HG03045 (cell line): ENCODE data around the gene FAM124B.
A peak's percentile ranks its signal among the peaks of the same experiment; 100 is the strongest.

Source experiments
- ATAC-seq: cut with Tn5 transposase; IDR thresholded peaks from one replicate; pipeline ENCODE4 v1.9.1; 2021; ENCODE audit warnings: mild to moderate bottlenecking, moderate library complexity; ENCODE audit not compliant: unreplicated experiment

Gene FAM124B, protein sequence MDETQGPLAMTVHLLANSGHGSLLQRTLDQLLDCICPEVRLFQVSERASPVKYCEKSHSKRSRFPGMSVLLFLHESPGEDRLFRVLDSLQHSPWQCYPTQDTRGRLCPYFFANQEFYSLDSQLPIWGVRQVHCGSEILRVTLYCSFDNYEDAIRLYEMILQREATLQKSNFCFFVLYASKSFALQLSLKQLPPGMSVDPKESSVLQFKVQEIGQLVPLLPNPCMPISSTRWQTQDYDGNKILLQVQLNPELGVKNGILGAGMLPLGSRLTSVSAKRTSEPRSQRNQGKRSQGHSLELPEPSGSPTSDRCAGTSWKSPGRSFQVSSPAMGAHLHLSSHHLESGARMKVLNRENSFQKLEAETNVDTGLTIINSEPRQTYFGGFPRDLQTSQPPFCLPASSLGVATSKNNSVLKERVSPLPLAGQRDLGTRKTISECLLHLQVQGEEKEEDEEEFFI

DNA sequence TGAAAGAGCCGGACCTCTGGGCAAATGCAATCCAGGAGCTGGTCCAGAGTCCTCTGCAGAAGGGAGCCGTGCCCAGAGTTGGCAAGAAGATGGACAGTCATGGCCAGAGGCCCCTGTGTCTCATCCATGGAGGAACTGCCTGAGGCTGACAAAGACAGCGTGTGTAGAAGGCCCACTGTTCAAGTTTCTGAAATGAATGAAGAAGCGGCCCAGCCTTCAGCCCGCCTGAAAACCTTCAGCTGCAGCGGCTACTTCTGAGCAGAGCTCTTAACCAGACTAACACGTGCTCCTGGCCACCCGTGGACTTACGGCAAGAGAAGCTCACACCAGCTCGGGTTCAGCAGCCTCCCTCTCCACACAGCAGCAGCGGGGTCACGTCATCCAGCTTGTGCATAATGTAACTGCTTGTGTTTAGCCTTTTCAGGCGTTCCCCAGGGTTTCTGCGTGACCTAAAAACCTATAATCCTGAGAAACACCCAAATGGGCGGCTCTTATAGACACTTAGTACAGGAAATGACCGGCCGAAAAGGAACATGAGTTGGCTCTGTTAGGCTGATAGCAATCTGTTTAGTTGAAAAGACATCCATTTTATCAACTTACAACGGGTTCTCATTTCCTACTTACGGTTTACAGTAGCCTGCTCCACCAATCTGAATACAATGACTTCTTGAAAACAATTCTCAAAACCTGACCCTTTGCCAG is at the start of gene FAM124B:
TSS of gene FAM124B (minus strand) at position 467 of the 702 bp plus-strand sequence. CDS start at position 128, 339 bp downstream.
- ATAC-seq = peak; percentile 51

DNA sequence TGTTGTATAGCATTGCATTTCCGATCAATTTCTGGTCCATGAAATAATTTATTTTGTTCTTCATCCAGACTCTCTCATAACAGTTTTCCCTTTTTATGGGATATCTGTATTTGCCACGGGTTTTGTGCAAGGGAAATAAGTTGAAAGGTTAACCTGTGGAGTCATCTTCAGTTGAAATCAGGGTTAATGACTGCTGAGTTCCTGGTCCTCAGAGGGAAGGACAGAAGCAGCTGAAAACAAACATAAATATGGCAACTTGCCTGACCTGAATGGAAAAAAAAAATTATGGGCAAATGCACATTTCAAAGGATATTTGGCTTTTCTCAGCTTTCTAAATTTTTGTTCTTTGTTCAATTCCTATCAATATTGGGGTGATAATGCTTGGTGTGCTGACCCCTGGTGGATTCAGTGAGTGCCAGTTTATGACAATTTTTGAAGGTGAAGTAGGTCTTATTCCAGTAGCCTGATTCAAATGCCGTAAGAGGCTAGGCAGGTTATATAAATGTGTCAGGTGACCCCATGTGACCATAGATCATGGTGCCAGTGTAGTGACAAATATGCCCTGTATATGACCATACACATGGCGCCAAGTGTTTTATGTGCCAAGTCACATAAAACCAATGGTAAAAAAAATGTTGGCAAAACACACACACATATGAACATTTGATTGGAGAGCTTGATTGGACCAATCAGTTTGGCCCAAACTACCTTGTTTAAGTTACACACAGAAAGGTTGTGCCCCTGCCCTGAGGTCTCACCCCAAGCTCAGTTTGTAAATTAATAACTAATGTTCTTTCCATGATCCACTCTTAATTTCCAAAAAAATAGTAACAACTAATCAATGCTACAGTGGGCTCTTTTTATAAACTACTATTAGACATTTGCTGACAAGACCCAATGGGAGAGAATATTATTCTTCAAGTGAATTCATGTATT is 47.6 kb upstream of the FAM124B start:
- no peak for ATAC-seq

DNA sequence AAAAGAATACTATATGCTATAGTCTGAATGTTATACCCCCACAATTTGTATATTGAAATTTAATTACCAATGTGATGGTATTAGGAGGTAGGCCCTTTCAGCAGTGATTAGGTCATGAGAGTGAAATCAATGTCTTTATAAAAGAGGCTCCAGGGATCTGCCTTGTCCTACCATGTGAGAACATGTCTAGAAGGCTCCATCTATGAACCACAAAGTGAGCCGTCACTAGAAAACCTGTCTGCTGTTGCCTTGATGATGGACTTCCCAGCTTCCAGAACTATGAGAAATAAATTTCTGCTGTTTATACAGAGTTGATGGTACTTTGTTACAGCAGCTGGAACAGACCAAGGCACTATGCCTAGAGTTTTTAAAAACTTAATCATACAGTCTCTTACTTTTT is 46.3 kb upstream of the FAM124B start:
- no peak for ATAC-seq

DNA sequence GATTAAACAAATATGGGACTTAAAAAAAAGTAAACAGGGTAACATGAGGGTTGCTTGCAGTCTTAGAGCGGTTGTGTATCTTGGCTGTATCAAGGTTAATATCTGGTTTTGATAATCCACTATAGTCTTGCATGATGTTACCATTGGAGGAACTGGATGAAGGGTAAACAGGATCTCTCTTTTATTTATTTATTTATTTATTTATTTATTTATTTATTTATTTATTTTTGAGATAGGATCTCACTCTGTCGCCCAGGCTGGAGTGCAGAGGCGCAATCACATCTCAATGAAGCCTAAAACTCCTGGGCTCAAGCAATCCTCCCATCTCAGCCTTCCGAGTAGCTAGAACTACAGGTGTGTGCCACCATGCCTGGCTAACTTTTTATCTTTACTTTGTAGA is 42.9 kb upstream of the FAM124B start:
- no peak for ATAC-seq

DNA sequence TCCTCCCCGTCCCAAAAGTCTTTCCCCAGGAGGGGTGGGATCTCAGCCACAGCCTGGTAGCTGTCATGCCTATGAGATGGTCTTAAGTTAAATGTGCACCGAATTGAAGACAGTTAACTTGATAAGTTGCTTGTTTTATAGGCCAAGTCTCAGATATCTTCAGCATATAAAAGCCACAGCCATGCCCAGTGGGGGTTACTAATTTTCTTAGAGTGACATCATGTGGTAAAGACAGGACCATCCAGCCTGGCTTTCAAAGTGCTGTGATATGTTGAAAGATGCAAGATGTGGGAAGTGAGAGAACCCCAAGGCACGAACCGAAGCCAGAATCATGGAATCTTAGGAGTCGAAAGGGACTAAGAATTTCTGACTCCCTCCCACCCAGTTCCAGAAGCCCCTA is 42.1 kb upstream of the FAM124B start:
- ATAC-seq = no peak

DNA sequence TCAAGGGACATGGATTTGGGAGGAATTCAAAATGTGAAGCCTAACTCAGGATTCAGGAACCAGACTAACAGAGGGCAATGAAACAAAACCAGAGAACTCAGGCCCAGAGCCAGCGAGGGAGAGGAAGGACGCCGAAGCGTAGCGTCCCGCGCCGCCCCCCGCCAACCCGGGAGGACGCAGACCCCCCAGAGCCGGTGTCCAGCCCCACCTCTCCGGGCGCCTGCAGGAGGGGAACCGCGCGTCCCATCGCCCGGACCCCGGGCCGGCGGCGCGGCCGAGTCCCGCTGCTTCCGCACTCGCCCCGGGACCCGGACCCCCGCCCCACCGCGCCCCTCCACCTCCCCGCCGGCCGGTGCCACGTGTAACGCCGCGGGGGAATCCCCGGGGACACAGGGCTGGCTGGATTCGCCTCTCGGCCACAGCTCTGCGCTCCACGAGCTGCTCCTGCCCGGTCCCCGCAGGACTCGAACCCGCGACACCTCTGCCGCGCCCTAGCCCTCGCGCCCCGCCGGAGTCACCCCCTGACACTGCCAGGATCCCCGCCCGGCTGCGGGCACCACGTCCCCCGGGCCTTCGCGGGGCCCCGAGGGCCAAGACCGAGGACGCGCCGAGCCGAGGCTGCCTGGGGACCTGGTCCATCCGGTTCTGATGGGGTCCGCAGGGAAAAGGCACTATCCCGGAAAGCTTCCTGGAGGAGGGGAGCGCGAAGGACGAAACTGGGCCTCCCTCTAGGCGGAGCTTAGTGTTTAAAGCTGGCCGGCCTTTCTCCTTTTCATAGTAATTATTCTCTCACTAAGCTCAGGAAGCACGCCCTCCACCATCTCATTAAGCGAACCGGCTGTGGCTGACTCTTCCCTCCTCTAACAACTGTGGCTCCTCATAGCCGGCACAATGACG is 40.4 kb upstream of the FAM124B start:
- ATAC-seq = peak; percentile 75

DNA sequence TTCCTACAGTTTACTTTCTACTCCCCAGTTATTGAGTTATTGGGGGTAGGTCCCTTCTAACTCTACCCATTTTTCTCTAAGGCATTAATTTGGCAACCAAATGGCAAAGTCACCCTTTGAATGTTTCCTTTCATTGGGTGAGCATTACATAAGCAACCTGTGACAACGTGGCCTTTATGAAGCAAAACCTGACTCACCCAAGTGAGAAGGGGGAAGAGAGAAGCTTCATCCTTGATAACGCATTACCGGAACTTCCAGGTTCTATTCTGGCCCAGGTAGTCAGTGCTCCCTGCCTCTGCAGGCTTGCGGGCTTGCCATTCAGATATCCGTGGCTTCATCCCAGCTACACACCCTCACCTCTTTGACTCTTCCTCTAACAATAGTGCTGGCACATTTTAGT is 39.1 kb upstream of the FAM124B start:
- ATAC-seq = no peak

DNA sequence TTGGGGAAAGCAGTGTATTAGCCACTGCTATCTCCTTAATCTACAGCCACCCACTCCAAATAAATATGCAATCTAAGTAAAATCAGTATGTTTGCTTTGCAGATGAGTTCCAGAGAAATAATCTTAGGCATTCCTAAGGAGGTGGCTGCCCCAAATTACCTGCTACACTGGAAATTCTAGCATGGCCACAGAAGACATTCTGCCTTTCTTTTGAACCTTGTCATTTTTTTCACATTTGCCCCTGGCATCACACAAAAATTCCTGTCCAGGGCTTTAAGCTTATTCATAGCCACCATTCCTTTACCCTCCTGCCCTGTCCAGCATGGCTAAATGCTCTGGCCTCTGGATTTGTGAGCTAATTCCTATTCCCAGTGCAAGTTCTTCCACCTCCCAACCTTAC is 36.8 kb upstream of the FAM124B start:
- ATAC-seq = no peak

DNA sequence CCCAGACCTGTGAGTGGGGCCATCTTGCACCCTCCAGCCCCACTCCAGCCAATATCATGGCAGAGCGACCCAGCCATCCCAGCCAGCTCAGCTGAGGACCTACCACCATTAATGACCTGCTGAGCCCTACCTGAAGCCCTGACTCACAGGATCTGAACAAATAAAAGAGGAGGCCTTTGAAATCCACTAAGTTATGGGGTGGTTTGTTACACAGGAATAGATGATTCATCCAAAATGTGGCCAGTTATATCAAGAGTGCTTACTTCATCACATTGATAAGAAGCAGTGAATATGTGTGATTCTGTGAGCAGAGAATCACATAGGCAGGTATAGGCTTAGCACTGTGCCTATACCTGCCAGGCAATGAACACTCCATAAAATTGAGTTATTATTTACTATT is 34.7 kb upstream of the FAM124B start:
- no peak for ATAC-seq

DNA sequence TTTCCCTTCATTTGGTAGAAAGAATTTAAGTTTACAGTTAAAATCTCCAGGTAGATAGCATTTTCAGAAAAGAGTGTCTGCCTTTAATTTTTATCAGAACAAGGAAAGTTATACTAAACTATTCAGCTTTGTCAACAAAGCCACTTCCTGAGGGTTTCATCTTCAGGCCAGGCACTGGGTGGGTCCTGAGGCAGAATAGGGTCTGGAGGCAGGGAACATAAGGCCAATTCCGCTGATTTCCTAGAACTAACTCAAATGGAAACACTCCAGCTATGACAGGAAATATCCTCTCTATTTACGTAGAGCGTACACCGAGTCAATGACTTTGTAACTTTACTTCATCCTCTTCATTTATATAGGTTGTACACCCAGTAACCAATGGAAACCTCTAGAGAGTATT is 32.7 kb upstream of the FAM124B start:
- ATAC-seq = no peak

DNA sequence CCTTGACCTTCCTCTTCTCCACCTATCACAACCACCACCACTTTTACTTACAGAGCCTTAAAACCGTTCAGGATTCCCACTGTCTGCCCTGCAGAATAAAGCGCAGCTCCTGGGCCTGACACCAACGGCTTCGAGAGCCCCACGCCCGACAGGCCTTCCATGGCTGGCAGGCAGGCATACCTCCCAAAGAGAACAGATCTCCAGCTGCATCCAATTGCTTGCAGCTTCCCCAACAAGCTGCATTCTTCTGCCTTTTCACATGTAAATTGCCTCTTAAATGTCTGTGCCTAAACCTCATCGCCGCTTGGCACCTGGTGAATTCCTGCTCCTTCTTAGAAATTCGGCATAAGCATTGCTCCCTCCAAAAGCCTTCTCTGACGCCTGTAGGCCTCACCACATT is 31.5 kb upstream of the FAM124B start:
- ATAC-seq = no peak

DNA sequence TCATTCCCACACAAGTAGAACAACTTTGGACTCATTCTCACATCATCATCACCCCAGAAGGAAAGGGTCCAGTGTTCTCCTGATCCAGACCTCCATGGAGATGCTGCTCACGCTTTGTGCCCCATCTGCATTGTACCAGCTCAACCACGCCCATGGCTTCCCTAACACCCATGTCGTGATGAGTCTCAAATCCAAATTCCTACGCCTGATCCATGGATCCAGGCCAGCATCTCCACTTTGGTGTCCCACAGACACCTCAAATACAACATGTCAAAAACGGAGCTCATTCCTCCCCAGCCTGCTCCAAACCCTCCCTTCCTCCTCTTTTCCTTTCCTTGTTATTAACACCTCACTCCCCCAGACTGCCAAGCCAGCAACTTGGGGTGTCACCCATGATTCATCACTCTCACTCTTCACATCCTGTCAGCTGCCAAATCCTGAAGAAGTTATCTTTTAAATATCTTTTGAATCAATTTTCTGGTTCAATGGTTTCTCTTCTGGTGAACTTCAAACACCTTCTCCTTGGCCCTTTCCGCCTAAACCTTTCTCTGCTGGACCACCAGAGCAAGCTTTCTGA is 30.2 kb upstream of the FAM124B start:
- ATAC-seq = no peak

DNA sequence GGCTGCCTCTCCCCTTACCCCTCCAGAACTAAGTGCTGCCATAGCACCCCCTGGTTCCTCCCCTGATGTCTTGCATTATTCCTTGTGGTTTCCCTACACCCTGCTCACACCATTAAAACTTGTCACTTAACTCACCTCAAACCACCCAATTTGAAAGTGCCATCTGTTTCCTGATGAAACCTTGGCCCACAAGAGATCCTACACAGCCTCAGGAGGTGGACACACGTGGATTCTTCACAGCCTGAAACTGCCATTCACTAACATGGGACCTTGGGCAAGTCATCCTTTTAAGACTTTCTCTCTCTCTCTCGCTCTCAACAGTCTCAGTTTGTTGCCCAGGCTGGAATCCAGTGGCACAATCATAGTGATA is 27.5 kb upstream of the FAM124B start:
- ATAC-seq = no peak

DNA sequence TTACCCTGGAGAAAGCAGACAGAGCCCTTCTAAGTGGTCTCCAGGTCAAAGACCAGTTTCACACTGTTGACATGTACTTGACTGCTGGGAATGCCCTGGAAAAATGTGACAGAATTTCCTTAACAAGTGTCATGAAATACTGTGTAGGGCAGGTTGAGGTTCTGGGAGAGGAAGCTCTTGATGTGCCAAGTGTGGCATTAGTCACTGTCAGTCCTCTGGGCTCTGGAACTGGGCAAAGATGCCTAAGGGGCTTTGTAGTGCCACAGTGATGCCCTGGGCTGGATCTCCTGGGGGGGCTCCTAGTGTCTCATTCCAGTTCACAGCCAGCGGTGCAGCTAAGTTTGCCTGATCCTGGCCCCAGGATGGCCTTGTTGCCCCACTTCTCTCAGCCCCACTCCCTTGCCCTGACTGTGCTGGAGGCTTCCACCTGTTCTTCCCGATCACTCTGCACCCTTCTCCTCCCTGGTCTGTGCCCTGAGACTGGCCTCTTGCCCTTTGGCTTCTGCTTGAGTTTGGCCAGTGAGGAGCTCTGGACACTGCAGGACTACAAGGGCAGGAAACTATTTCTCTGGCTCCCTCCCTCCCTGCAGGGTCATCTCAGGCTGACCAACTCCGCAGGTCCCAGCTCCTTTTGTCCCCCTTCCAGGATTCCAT is 27.0 kb upstream of the FAM124B start:
- no peak for ATAC-seq

DNA sequence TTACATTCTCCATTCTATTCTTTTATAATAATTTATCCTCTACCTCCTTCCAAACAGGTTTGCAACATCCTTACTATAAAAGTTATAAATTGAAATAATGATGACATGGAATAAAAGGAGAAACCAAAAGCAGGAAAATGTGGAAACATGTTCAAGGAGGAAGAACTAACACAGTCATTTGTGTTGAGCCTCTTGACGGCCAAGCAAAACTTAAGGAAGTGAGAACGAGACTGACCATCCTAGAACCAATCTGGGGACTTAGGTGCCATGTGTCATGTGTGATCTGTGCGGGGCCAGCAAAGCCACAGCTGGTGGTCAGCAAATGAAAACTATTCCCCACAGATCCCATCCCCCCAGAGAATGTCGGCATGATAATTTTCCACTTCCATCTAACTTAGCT is 25.6 kb upstream of the FAM124B start:
- ATAC-seq = no peak

DNA sequence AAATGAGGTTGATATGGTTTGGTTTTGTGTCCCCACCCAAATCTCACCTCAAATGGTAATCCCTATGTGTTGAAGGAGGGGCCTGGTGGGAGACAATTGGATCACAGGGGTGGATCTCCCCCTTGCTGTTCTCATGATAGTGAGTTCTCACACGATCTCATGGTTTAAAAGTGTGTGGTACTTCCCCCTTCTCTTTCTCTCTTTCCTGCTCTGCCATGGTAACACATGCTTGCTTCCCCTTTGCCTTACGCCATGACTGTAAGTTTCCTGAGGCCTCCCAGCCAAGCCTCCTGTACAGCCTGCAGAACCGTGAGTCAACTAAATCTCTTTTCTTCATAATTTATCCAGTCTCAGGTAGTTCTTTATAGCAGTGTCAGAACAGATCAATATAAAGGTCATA is 24.7 kb upstream of the FAM124B start:
- no peak for ATAC-seq

DNA sequence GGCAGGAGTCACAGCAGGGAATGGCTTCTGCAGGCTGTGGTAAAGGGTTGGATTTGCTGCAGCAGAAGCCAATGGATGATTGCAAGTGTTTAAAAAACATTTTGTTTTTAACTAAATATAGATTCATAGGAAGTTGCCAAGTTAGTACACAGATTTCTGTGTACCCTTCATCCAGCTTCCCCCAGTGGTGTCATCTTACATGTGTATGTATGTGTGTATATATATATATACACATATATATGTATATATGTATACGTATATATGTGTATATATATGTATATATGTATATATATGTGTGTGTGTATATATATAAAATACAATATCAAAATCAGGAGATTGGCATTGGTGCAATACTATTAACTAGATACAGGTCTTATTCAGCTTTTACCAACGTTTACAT is 19.2 kb upstream of the FAM124B start:
- ATAC-seq = no peak

DNA sequence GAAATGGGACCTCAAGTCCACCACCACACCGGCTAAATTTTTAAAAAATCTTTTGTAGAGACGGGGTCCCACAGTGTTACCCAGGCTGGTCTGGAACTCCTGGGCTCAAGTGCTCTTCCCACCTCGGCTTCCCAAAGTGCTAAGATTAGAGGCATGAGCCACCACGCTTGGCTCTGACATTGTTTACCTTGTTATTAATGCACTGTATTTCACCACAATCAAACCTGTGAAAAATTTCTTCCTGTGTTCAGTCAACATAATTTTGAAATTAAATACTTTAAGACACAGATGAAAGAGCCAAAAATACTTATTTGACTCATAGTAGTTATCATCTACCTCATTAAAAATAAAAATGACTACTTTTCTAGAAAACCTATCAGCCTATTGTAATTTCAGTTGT is 16.0 kb upstream of the FAM124B start:
- no peak for ATAC-seq

DNA sequence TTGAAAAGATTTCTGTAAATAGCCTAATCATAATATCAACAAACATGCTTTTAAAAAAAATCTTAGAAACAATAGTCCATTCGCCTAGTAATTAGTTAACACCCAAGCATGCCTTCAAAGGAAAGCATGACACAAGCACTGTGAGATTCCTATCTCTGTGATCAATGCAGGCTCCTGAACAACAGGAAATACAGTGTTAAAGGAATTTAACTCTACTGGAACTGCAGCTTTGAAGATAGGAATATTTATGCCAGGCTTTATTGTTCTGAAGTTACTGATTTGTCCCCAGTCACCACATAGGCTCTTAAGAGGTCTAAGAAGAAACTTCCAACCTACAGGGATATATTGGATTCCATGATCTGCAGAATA is 15.4 kb upstream of the FAM124B start:
- no peak for ATAC-seq
